GM23248 (cell line): Measurements from ENCODE around the gene COL8A1.

Experiments used
- EZH2 ChIP-seq: fragments of 200-600 bp; sonication (generic); IDR thresholded peaks from 2 replicates; pipeline ENCODE4 v1.6.1; 2018; ENCODE audit warnings: antibody characterized with exemption, mild to moderate bottlenecking; ENCODE audit not compliant: insufficient read depth, poor library complexity, severe bottlenecking
- EZH2phosphoT487 ChIP-seq: fragments of 200-600 bp; sonication (generic); IDR thresholded peaks from 2 replicates; pipeline ENCODE4 v1.6.1; 2018; ENCODE audit warnings: antibody characterized with exemption, moderate library complexity, mild to moderate bottlenecking, low read depth; ENCODE audit not compliant: insufficient read depth

DNA sequence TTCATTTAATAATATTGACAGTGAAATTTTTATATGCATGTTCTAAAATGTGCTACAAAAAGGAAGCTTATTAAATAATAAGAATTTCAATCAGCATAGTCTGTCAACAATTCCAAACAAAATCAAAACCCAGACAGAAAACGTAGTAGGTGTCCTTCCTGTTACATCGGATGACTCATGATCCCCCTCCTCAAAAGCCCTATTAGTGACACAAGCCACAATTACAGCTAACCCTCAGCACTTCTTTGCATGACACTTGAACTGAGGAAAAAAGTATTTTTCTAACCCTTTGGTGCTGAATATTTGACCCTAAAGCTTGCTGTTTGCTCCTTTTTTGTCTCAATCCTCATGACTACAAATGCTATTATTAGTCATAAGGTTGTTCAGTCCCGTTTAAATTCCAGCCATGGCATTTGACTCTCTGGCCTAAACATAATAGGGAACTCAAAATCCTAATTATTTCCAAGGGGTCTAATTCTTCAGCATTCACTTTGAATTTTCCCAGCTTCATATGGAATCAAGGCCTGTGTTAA, 78.1 kb downstream of the COL8A1 start:
- TF ChIP-seq EZH2 (no peak), EZH2phosphoT487 (no peak)
